Liver (tissue), 9 donors: Measurements from ENCODE around the gene CEP120. TPM values are rescaled to one million over a fixed set of nuclear protein-coding genes. Genes with fewer than 3 reads are reported as not detected.

ENCODE experiments used
- DNase-seq: peaks from one replicate; pipeline ENCODE4 v3.0.0-alpha.2; 2017; ENCODE audit warnings: low spot score
- H3K27ac ChIP-seq, 2 donors: one replicate each; pipeline ENCODE4 v1.7.0; 2013; ENCODE audit warnings: inconsistent platforms in 2 of 2, low read length in 2 of 2, control low read depth in 1 of 2, low read depth in 1 of 2, mild to moderate bottlenecking in 1 of 2
- H3K27me3 ChIP-seq, 4 donors: one replicate each; pipeline versions ENCODE4 v1.6.1 to v1.7.0; 2013; ENCODE audit warnings: low read length in 3 of 4, inconsistent platforms in 1 of 4, mild to moderate bottlenecking in 1 of 4, moderate library complexity in 1 of 4; ENCODE audit not compliant: control insufficient read depth in 4 of 4, insufficient read depth in 4 of 4
- H3K36me3 ChIP-seq, 4 donors: one replicate each; pipeline versions ENCODE4 v1.6.1 to v1.7.0; 2013; ENCODE audit warnings: low read length in 3 of 4, mild to moderate bottlenecking in 3 of 4, low read depth in 1 of 4, moderate library complexity in 1 of 4; ENCODE audit not compliant: control insufficient read depth in 4 of 4, insufficient read depth in 3 of 4
- H3K4me1 ChIP-seq, 4 donors: one replicate each; pipeline versions ENCODE4 v1.6.1 to v1.7.0; 2013; ENCODE audit warnings: low read length in 3 of 4, mild to moderate bottlenecking in 3 of 4, moderate library complexity in 1 of 4; ENCODE audit not compliant: control insufficient read depth in 4 of 4, insufficient read depth in 4 of 4
- H3K4me3 ChIP-seq, 3 donors: one replicate each; pipeline versions ENCODE4 v1.6.1 to v1.7.0; 2013; ENCODE audit warnings: low read length in 3 of 3, control low read depth in 1 of 3, low read depth in 1 of 3, mild to moderate bottlenecking in 1 of 3
- H3K9ac ChIP-seq, 2 donors: one replicate each; pipeline ENCODE4 v1.7.0; 2013; ENCODE audit warnings: low read length in 2 of 2, mild to moderate bottlenecking in 2 of 2, moderate library complexity in 2 of 2, control low read depth in 1 of 2, low read depth in 1 of 2
- H3K9me3 ChIP-seq, 4 donors: one replicate each; pipeline versions ENCODE4 v1.6.1 to v1.7.0; 2013; ENCODE audit warnings: low read length in 3 of 4; ENCODE audit not compliant: control insufficient read depth in 4 of 4
- EGR1 ChIP-seq, 2 donors: IDR thresholded peaks; 2 replicates each; pipeline ENCODE4 v1.6.1; 2016 to 2018; ENCODE audit warnings: antibody characterized with exemption in 2 of 2, low read depth in 2 of 2
- FOXA1 ChIP-seq: IDR thresholded peaks from 2 replicates; pipeline ENCODE4 v1.6.1; 2016; ENCODE audit warnings: antibody characterized with exemption
- HNF4G ChIP-seq: IDR thresholded peaks from 2 replicates; pipeline ENCODE4 v1.6.1; 2016; ENCODE audit warnings: antibody characterized with exemption
- NR2F2 ChIP-seq: IDR thresholded peaks from 2 replicates; pipeline ENCODE4 v1.6.1; 2016; ENCODE audit warnings: antibody characterized with exemption
- RAD21 ChIP-seq, 2 donors: IDR thresholded peaks; 2 replicates each; pipeline ENCODE4 v1.6.1; 2016; ENCODE audit warnings: antibody characterized with exemption in 2 of 2, mild to moderate bottlenecking in 2 of 2
- SP1 ChIP-seq: IDR thresholded peaks from 2 replicates; pipeline ENCODE4 v1.6.1; 2018; ENCODE audit warnings: antibody characterized with exemption, mild to moderate bottlenecking
- TAF1 ChIP-seq: conservative IDR thresholded peaks from 2 replicates; pipeline ENCODE4 v1.6.1; 2016; ENCODE audit warnings: antibody characterized with exemption, mild to moderate bottlenecking
- WGBS: extraction: QIAGEN DNeasy Blood & Tissue Kit; methylation state at CpG from one replicate; pipeline ENCODE4 v1.1.7; 2013; 5-methylcytosine and 5-hydroxymethylcytosine counted together
- polyA plus RNA-seq, 2 donors: library from polyadenylated mRNA; stranded (reverse) in 1 of 2; unstranded in 1 of 2; fragments of 200-250 nt in 1 of 2; fragments of >200 nt in 1 of 2; fragmentation: Nextera tagmentation in 1 of 2; extraction: Ambion mirVana in 1 of 2; gene quantifications; one replicate each; pipeline versions ENCODE4 v1.2.1 to v1.2.3, GENCODE V29; 2013 to 2015
- total RNA-seq, 2 donors: library from RNA; depleted of rRNA; stranded (reverse); fragments of >200 nt; gene quantifications; one replicate each; pipeline ENCODE4 v1.2.3, GENCODE V29; 2014
- TF ChIP-seq, protein P1 (sequence below): fragments of 150-350 bp; IDR thresholded peaks from 2 replicates; pipeline ENCODE4 v1.5.1; 2017; ENCODE audit warnings: improper control_type of control experiment, low read depth, low read length; ENCODE audit not compliant: missing input control
- TF ChIP-seq, protein P2 (sequence below): IDR thresholded peaks from 2 replicates; pipeline ENCODE4 v1.6.1; 2016; ENCODE audit warnings: antibody characterized with exemption
- TF ChIP-seq, protein P3 (sequence below): IDR thresholded peaks from 2 replicates; pipeline ENCODE4 v1.6.1; 2016; ENCODE audit warnings: antibody characterized with exemption, mild to moderate bottlenecking
- donor health status: healthy.
- donor health status: healthy.
- donor health status: healthy.
- donor health status: healthy.
- donor health status: healthy.

CEP120 gene
- total and polyA plus RNA-seq, 4 donors: 2.1 to 11.0 (median 6.7) TPM

DNA sequence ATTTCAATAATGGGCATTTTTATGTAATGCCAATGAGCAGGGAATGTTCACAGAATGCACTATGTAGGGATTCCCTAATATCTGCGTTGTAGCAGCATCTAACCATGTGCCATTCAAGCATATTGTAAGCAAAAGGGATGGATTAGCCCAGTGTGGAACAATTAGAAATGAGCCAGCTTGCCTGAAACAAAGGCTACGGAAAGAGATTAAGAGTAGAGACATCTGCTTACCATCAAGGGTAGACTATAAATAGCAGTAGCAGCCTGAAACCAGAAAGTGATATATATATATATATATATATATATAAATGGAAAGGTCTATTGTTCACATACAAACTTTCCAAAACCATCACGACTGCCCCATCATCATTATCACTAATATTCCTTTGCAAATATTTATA lies 31.9 kb upstream of the CEP120 start:
- Histone ChIP-seq H3K27me3 (no peaks in the 10 kb centered on the region), H3K36me3 (no peaks in the 10 kb centered on the region), H3K9me3 (no peaks in the 10 kb centered on the region), H3K9ac (no peak overlapping the region), H3K4me1 (peaks cover 2 to 12% (median 8%) of the 10 kb centered on the region in 4 donors), H3K4me3 (no peak overlapping the region), H3K27ac (no peak overlapping the region)
- 82% methylated on average over 3 of the region's 3 CpGs for WGBS
- TF ChIP-seq, protein P1, sequence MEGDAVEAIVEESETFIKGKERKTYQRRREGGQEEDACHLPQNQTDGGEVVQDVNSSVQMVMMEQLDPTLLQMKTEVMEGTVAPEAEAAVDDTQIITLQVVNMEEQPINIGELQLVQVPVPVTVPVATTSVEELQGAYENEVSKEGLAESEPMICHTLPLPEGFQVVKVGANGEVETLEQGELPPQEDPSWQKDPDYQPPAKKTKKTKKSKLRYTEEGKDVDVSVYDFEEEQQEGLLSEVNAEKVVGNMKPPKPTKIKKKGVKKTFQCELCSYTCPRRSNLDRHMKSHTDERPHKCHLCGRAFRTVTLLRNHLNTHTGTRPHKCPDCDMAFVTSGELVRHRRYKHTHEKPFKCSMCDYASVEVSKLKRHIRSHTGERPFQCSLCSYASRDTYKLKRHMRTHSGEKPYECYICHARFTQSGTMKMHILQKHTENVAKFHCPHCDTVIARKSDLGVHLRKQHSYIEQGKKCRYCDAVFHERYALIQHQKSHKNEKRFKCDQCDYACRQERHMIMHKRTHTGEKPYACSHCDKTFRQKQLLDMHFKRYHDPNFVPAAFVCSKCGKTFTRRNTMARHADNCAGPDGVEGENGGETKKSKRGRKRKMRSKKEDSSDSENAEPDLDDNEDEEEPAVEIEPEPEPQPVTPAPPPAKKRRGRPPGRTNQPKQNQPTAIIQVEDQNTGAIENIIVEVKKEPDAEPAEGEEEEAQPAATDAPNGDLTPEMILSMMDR: no peak
- TF ChIP-seq EGR1 (IDR thresholded peaks at IDR 0.05; ENCODE audit: low read depth in 2 of 2) (no peak), NR2F2 (no peak), FOXA1 (no peak)
- DNase-seq: no peak

DNA sequence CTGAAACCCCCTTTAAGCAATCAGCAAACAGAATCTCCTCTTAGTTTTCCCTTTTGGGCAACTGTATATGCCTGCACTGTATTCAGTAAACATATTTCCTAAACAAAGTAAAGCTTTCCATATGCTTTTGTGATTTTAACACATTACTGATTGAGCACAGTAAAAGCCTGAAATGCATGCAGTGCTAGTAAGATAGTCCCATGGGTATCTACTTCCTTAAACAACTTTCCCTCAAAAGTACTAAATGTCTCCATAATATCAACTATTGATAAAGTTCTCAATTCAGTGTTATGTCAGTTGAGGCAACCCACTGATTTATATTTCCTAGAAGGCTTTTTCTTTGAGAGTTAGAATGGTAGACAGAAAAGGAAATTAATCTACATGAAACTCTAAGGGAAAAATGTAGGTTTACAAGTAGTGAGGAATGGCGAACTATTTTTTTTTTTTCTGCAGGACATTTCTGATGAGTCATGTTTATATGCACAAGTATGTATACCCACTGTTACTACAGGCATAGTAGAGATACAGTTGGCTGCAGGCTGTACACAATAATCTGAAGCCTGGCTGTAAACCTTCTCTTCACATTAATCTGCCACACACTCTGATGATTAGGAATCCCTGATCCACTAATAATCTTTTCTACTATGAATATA lies 31.2 kb upstream of the CEP120 start:
- TF ChIP-seq NR2F2 (no peak), HNF4G (no peak), SP1 (no peak), RAD21 (IDR thresholded peaks at IDR 0.05) (no peak), EGR1 (IDR thresholded peaks at IDR 0.05; ENCODE audit: low read depth in 2 of 2) (no peak), TAF1 (no peak)
- TF ChIP-seq, protein P2, sequence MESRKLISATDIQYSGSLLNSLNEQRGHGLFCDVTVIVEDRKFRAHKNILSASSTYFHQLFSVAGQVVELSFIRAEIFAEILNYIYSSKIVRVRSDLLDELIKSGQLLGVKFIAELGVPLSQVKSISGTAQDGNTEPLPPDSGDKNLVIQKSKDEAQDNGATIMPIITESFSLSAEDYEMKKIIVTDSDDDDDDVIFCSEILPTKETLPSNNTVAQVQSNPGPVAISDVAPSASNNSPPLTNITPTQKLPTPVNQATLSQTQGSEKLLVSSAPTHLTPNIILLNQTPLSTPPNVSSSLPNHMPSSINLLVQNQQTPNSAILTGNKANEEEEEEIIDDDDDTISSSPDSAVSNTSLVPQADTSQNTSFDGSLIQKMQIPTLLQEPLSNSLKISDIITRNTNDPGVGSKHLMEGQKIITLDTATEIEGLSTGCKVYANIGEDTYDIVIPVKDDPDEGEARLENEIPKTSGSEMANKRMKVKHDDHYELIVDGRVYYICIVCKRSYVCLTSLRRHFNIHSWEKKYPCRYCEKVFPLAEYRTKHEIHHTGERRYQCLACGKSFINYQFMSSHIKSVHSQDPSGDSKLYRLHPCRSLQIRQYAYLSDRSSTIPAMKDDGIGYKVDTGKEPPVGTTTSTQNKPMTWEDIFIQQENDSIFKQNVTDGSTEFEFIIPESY: no peak
- TF ChIP-seq, protein P3, sequence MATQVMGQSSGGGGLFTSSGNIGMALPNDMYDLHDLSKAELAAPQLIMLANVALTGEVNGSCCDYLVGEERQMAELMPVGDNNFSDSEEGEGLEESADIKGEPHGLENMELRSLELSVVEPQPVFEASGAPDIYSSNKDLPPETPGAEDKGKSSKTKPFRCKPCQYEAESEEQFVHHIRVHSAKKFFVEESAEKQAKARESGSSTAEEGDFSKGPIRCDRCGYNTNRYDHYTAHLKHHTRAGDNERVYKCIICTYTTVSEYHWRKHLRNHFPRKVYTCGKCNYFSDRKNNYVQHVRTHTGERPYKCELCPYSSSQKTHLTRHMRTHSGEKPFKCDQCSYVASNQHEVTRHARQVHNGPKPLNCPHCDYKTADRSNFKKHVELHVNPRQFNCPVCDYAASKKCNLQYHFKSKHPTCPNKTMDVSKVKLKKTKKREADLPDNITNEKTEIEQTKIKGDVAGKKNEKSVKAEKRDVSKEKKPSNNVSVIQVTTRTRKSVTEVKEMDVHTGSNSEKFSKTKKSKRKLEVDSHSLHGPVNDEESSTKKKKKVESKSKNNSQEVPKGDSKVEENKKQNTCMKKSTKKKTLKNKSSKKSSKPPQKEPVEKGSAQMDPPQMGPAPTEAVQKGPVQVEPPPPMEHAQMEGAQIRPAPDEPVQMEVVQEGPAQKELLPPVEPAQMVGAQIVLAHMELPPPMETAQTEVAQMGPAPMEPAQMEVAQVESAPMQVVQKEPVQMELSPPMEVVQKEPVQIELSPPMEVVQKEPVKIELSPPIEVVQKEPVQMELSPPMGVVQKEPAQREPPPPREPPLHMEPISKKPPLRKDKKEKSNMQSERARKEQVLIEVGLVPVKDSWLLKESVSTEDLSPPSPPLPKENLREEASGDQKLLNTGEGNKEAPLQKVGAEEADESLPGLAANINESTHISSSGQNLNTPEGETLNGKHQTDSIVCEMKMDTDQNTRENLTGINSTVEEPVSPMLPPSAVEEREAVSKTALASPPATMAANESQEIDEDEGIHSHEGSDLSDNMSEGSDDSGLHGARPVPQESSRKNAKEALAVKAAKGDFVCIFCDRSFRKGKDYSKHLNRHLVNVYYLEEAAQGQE: no peak
- WGBS: 88% methylated on average over 1 of the region's 1 CpG
- no peak overlapping the region for H3K4me3 ChIP-seq
- H3K9me3 ChIP-seq: no peaks in the 10 kb centered on the region
- no peaks in the 10 kb centered on the region for H3K27me3 ChIP-seq
- no peak overlapping the region for H3K27ac ChIP-seq
- no peaks in the 10 kb centered on the region for H3K36me3 ChIP-seq
- peaks cover 2 to 12% (median 10%) of the 10 kb centered on the region in 4 donors for H3K4me1 ChIP-seq
- DNase-seq: no peak
- H3K9ac ChIP-seq: no peak overlapping the region
